NCI-H128 (cell line): ENCODE results near the gene STAT5A.

Source experiments
- DNase-seq: peaks from one replicate; lab custom pipeline; 2025; ENCODE audit not compliant: unreplicated experiment; lab: John Stamatoyannopoulos, UW

STAT5A gene

DNA sequence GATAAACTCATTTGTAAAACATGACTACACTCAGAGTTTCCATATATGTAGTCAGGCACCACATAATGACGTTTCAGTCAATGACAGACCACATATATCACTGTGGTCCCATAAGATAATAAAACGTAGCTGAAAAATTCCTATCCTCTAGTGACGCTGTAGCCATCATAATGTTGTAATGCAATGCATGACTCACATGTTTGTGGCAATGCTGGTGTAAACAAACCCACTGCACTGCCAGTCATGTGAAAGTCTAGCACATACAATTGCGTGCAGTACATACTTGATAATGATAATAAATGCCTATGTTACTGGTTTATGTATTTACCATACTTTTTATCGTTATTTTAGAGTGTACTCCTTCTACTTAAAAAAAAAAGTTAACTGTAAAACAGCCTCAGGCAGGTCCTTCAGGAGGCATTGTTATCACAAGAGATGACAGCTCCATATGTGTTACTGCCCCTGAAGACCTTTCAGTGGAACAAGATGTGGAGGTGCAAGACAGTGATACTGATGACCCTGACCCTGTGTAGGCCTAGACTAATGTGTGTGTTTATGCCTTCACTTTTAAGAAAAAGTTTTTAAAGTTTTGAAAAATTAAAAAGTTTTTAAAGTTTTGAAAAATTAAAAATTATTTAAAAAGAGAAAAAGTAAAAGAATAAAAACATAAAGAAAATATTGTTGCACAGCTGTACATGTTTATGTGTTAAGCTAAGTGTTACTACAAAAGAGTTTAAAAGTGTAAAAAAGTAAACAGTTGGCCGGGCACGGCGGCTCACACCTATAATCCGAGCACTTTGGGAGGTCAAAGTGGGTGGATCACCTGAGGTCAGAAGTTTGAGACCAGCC lies 21.2 kb upstream of the STAT5A start:
- DNase-seq: no peak

- no peak for DNase-seq
These were observed 20.1 kb upstream of the STAT5A start for GRCh38 chr17:42268236-42268635.

- DNase-seq: no peak
These were observed 18.1 kb upstream of the STAT5A start for GRCh38 chr17:42270170-42270535.

DNA sequence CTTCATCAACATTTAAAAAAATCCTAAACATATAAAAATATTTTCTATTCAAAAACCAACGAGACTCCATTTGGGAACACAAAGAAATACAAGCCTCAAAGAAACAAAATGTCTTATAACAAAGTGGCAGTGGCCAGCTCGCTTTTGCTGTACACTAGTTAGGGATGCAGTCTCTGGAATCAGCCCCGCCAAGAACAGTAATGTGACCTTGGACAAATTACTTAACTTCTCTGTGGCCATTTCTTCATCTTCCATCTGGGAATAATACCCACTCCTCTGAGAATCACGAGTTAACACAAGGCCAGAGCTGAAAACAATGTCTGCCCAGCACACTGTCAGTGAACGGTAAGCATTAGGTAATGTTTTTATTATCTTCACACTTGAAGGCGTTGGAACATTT lies 17.7 kb upstream of the STAT5A start:
- no peak for DNase-seq

DNA sequence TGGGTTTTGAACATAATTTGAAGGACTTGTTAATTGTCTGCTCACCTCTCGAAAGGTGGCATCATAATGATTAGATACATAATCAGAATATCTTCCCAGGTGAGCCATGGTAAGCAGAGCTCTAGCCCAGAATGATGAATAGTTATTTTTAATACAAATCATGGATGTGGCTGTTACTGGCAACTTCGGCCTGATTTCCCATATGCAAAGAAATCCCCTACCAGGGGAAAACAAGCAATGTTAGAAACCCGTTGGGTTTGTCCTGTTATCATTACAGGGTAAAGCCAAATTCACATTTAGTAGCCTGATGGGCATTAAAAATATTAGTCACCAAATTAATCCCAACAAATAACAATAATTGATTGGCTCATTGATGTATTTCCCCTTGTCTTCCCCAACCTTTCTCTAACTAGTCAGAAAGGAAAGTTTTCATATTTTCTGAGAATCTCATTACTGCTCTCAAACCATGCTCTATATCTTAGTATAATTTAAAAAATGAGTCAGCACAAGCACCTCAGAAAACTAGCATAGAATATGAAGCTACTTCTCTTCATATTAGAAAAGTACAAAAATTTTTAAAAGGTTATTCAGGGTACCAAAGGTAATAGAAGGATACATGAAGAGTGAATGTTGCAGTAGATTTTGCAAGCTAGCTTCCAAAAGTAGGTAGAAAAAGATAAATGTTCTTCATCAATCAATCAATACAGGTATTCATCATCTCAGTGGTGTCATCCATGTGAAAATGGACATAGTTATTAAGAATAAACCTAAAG lies 17.1 kb upstream of the STAT5A start:
- DNase-seq: no peak

- DNase-seq: no peak
These were observed 16.6 kb upstream of the STAT5A start for GRCh38 chr17:42271779-42272035.

GRCh38 chr17:42272162-42272907 lies 16.0 kb upstream of the STAT5A start:
- no peak for DNase-seq

- no peak for DNase-seq
These were observed 14.6 kb upstream of the STAT5A start for GRCh38 chr17:42273474-42274252.

DNA sequence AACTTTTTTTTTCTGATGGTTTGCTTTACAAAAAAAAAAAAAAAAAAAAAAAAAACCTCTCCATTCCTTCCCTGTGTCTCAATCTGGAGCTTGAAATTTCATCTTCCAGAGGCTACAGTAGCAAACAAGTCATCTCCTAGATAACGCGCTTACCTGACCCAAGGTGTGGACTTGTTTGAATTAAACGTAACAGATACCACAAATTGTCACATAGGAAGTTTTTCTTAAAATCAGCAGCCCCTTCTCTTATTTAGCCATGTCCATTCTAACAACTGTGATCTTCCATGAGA lies 14.1 kb upstream of the STAT5A start:
- DNase-seq: no peak

DNA sequence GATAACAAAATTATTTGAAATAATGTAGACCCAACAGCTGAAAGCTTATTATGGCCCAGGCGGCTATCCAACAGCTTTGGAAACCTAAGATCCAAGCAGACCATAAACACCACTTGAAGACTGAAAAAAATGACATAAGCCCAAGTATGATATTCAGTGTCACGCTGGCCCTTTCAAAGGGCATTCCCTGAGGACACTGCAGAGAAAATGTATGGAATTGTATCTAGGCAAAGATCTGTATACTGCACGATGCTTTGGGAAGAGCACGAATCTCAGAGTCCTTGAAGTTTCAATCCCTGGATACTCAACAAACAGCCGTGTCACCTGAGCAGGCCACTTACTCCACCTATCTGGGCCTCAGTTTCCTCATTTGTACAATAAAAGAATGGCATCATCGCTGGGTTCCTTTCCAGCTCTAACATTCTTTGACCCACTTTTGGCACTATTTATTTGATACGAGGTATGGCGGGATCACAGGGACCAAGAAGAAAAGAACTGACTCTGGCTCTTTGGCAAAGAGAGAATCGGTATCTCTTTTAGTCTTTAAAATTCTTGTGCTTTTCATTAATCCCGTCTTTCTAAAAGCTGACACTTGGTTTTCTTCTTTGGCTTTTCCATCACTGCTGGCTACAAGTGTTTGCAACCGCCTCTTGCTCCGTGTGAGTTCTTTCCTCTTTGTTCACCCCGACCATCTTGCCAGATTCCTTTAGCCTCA lies 13.3 kb upstream of the STAT5A start:
- DNase-seq: no peak

- DNase-seq: no peak
These were observed 12.6 kb upstream of the STAT5A start for GRCh38 chr17:42275527-42276358.

- DNase-seq: no peak
These were observed 12.0 kb upstream of the STAT5A start, which contains the start of gene STAT5B for GRCh38 chr17:42276359-42276608. TSS of gene STAT5B (minus strand) at chr17:42276391. CDS start at chr17:42232127, 44,264 bp downstream.

DNA sequence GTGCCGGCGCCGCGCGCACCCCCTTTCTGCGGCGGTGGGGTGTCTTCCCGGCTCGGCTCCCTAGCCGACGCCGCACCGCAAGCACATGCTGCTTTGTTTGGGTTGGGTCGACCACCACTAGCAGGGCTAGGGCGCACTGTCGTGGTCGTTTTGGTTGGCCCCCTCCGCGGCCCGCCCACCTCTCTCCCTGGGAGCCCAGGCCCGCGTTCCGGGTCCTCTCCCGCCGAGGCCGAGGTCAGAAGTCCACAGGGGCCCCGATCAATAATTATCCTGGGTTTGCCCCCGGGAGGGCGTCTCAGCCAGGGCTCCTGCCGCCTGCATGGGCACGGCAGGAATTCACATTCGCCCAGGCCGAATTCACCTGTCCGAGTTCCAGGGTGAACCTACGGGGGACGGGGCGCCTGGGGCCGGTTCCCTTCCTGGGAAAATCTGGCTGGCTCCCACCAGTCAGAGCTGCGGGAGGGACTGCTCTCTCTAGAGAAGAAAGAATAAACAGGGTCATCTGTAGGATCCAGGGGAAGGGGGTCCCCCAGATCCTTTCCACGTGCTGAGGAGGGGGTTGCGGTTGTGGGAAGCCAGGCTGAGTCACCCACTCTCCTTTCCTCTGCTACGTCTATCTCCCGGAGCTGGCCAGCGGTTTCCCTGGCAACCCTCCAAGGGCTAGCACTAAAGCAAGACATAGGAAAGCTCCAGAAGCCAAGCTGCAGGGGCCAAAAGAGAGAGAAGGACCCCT lies 11.5 kb upstream of the STAT5A start:
- DNase-seq: no peak

DNA sequence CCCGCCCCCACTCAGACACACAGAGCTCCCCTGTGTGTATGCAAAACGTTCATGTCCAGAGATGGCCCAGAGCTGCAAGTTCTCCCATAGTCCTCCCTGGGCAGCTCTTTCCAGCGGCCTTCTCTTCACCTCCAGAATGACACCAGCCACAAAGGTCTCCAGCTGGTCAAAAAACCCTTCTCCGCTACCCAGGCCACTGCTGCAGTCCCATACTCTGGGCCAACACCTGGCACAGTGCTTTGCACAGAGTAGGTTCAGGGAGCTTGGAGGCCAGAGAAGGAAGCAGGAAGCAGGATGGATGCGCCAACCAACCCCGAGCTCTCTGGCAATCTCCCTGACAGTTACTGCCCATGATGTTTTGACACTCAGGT lies 11.0 kb upstream of the STAT5A start:
- DNase-seq: no peak

DNA sequence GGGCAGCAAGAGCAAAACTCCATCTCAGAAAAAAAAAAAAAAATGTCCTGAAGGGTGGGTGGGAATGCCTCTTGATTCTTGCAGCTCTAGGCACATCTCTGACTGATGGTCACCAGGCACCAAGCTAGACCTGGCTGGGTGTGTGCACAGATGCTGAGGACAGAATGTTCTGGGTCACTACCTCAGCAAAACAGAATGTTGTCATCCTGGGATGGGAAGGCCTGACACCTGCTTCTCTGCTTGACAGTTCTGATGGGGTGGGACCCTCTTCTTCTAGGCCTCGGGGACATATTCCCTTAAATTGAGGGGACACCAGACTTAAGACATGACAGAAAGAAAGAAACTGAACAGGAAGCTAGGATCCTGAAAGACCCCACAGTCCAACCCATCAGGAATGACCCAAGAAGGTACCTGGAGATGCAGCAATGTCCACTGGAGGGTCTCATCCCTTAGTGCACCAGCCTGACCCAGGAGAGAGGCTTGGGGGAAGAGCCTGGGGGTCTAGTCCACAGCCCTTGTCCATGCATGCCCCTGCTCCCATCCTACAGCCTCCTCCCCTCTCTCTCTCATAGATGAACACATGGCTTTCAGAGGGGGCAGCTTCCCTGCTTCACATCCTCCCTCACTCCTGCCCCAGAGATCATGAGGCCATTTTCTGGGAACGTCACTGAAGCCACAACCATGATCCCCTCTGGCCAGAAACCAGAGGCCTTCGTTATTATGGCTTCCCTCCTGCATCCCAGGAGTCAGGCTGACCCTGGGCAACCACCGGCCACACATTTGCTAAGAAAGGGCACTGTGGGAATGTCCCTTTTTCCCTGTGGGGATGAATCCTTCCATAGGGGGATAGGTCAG lies 8.3 kb upstream of the STAT5A start:
- DNase-seq: no peak

DNA sequence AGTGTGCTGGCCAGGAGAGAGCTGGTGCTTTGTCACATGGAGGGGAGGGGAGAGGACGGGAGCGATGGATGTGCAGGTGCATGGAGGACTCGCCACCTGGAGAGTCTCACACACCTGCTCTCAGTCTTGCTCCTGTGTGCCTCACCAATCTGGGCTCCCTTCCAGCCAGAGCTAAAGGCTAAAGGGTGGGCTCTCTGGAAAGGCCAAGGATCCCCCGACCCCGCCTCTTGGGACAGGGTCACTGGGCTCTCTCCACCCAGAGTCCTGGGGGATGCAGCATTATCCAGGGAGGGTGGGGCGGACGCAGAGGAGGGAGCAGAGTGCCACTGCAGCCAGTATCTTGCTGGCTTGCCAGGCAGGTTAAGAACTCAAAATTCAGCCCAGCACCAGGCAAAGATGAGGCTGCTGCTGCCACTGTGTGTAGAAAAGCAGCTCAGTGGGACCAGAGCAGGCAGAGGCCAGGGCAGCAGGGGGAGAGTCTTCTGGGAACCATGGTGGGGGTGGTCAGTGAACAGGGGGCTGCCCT lies 6.7 kb upstream of the STAT5A start:
- peak; percentile 24 for DNase-seq

DNA sequence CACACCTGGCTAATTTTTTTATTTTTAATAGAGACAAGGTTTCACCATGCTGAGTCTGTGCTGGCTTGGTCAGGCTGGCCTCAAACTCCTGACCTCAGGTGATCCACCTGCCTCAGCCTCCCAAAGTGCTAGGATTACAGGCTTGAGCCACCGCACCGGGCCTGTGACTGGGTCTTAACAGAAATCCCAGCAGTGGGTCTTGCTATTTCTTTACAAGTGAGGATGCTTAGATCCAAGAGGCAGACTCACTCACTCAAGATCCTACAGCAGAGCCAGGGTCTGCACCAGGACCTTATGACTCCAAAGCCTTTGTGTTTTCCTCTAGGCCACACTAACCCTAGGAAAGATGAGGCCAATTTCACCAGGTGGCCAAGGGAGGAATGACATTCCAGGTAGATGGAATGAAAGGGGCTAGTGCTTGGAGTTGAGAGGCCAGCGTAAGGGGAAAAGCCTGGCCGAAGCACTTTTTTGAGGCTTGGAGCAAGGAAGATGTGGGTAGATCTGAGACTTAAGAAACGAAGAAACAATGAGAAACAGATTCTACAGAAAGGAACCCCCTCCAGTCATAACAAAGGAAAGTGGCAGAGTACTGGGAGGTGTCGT lies 5.7 kb upstream of the STAT5A start:
- DNase-seq: no peak
